ENCODE measurements around the gene KCTD2. TPM values are rescaled to one million over a fixed set of nuclear protein-coding genes. Genes with fewer than 3 reads are reported as not detected.

Gene KCTD2
- total RNA-seq, 2 donors from 2014 or later: 24.4 to 104 TPM

DNA sequence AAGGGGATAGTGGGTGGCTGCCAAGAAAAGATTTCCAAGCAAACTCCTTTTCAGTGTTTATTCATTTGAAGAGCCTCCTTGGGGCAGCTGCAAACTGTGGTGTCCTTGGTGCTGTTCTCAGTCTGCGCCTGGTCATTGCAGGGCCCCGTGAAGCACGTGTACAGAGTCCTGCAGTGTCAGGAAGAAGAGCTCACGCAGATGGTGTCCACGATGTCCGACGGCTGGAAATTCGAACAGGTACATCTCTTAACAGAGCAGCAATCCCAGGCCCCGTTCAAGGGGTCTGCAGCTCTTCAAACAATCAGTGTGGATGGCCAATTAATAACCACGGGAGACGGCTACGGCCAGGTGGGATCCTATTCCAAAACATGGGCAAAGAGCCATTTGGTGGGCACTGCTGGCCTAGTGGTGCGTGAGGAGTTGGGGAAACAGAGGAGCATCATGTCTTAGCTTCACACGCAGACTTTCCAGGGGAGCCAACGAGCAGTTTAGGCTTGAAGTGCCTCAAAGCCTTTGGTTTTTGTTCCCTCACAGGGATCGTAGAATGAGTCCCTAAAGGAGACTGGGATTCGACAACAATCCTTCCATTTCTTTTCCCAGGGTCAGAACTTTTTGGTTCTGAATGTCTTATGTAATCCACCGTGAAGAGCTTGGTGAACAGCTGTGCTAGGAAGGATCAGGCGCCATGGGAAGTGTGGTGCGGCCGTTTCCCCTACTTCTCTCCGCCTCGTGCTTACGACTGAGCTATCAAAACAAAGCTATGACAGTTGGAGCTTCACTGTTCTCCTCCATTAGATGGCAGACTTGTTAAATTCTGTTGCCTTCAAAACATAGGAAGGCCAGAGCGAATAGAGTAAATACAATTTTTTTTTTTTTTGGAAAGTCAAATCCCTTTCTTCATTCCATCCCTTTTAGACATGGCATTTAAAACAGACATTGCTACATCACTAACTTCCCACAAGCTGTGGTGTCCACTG is 12.6 kb downstream of the KCTD2 start:
- WGBS: 61% methylated on average over 25 of the region's 25 CpGs
- Histone ChIP-seq H3K9me3 (no peaks in the 10 kb centered on the region), H3K4me3 (no peak overlapping the region), H3K36me3 (peaks cover 6 to 15% of the 10 kb centered on the region in 2 donors), H3K27me3 (replicated peaks; ENCODE audit: insufficient read depth) (no peaks in the 10 kb centered on the region), H3K4me1 (replicated peaks) (no peaks in the 10 kb centered on the region), H3K27ac (peak overlapping the region; percentile 13 to 31)
- DNase-seq (ENCODE audit: low spot score): peak; percentile 48
- intact Hi-C loops (cut with DNase I): no loop called here
- TF ChIP-seq, protein P1, sequence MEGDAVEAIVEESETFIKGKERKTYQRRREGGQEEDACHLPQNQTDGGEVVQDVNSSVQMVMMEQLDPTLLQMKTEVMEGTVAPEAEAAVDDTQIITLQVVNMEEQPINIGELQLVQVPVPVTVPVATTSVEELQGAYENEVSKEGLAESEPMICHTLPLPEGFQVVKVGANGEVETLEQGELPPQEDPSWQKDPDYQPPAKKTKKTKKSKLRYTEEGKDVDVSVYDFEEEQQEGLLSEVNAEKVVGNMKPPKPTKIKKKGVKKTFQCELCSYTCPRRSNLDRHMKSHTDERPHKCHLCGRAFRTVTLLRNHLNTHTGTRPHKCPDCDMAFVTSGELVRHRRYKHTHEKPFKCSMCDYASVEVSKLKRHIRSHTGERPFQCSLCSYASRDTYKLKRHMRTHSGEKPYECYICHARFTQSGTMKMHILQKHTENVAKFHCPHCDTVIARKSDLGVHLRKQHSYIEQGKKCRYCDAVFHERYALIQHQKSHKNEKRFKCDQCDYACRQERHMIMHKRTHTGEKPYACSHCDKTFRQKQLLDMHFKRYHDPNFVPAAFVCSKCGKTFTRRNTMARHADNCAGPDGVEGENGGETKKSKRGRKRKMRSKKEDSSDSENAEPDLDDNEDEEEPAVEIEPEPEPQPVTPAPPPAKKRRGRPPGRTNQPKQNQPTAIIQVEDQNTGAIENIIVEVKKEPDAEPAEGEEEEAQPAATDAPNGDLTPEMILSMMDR (IDR thresholded peaks at IDR 0.05): peak in 3 of 4 experiments; percentile 41 to 62 (median 60)
- no peak for TF ChIP-seq POLR2A (IDR thresholded peaks at IDR 0.05)
- TF ChIP-seq POLR2AphosphoS5 (IDR thresholded peaks at IDR 0.05): peak; percentile 62

DNA sequence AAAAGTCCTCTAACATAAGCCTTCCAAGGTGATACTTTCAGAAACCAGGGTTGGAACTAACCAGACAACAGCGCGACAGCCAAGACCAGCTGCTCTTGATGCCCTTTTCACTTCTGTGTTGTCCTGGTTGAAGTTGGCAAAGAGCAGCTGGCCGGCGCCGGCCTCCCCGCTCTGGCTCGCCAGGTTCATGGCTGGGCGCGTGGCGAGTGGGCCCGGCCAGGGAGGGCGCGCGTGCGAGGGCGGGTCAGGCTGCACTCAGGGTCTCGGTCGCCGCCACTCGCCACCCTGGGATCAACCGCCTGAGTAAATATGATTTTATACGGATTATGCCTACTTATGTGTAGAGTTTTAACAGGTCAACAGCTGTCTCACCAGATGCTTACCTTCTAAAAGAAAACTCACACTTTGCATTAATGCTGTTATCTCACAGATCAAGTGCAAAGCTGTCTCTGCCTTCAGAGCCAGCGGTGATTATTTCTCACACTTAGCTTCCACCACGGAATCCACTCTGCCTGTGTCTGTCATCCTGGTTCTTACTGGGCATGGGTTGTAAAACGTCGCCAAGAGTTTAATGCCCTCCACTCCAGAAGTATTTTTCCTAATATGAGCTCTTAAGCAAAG is 13.5 kb downstream of the KCTD2 start:
- no peak for DNase-seq (ENCODE audit: low spot score)
- Histone ChIP-seq H3K27ac (peak overlapping the region in 1 of 2 donors; percentile 13), H3K9me3 (no peaks in the 10 kb centered on the region), H3K27me3 (replicated peaks; ENCODE audit: insufficient read depth) (no peaks in the 10 kb centered on the region), H3K4me3 (no peak overlapping the region), H3K36me3 (peaks cover 6 to 15% of the 10 kb centered on the region in 2 donors), H3K4me1 (replicated peaks) (no peaks in the 10 kb centered on the region)
- intact Hi-C loops (cut with DNase I): no loop called here
- 91% methylated on average over 24 of the region's 26 CpGs for WGBS
- TF ChIP-seq POLR2AphosphoS5 (IDR thresholded peaks at IDR 0.05) (no peak), POLR2A (IDR thresholded peaks at IDR 0.05) (no peak)
- TF ChIP-seq, protein P1 (IDR thresholded peaks at IDR 0.05): no peak

DNA sequence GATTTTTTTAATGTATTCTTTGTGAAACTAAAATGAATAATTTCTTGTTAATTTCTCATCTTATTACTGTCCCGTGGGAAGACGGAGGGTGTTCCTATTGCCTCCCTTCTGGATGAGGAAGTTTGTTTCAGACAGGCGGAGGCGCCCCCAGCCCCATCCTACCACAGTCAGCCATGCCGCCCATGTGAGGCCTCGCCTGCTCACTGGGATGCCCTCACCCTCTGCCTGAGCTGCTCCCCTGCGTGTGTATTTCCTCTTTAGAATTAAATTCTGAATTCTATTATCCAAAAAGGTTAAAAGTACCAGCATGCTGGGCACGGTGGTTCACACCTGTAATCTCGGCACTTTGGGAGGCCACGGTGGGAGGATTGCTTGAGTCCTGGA is 14.0 kb downstream of the KCTD2 start:
- Histone ChIP-seq H3K4me1 (replicated peaks) (no peaks in the 10 kb centered on the region), H3K36me3 (peaks cover 6 to 15% of the 10 kb centered on the region in 2 donors), H3K4me3 (no peak overlapping the region), H3K27me3 (replicated peaks; ENCODE audit: insufficient read depth) (no peaks in the 10 kb centered on the region), H3K27ac (no peak overlapping the region), H3K9me3 (no peaks in the 10 kb centered on the region)
- 95% methylated on average over 10 of the region's 10 CpGs for WGBS
- intact Hi-C loops (cut with DNase I): no loop called here
- DNase-seq (ENCODE audit: low spot score): no peak
- TF ChIP-seq, protein P1 (IDR thresholded peaks at IDR 0.05): no peak
- TF ChIP-seq POLR2A (IDR thresholded peaks at IDR 0.05): no peak
- TF ChIP-seq POLR2AphosphoS5 (IDR thresholded peaks at IDR 0.05): no peak

DNA sequence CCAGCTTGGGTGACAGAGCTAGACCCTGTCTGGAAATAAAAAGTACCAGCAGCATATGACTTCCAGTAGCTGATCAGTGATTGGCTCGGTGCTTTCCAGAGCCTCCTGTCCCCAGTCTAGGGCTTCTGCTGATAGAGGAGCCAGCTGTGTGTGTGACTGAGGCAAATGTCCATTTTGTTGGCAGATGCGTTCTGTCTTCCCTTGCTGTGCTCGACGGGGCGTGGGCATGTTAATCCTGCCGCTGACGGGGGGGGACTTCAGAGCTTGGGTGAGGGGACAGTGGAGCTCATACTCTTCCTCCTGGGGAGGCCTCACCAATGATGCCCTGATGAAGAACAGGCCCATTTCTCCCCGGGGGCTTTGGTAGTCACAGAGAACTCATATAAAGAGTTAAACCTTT is 14.6 kb downstream of the KCTD2 start:
- Histone ChIP-seq H3K27ac (no peak overlapping the region), H3K36me3 (peaks cover 6 to 15% of the 10 kb centered on the region in 2 donors), H3K4me1 (replicated peaks) (no peaks in the 10 kb centered on the region), H3K4me3 (no peak overlapping the region), H3K9me3 (no peaks in the 10 kb centered on the region), H3K27me3 (replicated peaks; ENCODE audit: insufficient read depth) (no peaks in the 10 kb centered on the region)
- no peak for TF ChIP-seq POLR2AphosphoS5 (IDR thresholded peaks at IDR 0.05)
- no peak for TF ChIP-seq POLR2A (IDR thresholded peaks at IDR 0.05)
- TF ChIP-seq, protein P1 (IDR thresholded peaks at IDR 0.05): no peak
- intact Hi-C loops (cut with DNase I): no loop called here
- no peak for DNase-seq (ENCODE audit: low spot score)
- 82% methylated on average over 8 of the region's 8 CpGs for WGBS
